Measurements from ENCODE around the gene CCDC150.

The CCDC150 gene

DNA sequence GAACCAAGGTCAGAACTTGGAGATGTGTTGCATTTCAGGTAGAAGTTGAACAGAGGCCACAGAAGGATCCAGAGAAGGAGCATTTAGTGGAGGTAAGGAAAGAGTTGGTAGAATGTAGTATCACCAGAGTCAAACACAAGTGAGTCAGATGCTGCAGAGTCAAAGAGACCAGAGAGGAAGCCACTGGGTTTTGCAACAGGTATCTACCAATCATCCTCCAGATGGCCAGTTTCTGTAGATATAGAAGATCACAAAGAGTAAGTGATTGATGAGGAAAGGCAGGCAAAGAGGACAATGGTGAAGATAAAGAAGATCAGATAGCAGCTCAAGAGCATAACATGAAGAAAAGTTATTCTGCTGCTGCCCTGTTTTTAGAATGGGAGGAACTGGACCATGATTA, 84.1 kb downstream of the CCDC150 start:
- TF ChIP-seq, protein P1, sequence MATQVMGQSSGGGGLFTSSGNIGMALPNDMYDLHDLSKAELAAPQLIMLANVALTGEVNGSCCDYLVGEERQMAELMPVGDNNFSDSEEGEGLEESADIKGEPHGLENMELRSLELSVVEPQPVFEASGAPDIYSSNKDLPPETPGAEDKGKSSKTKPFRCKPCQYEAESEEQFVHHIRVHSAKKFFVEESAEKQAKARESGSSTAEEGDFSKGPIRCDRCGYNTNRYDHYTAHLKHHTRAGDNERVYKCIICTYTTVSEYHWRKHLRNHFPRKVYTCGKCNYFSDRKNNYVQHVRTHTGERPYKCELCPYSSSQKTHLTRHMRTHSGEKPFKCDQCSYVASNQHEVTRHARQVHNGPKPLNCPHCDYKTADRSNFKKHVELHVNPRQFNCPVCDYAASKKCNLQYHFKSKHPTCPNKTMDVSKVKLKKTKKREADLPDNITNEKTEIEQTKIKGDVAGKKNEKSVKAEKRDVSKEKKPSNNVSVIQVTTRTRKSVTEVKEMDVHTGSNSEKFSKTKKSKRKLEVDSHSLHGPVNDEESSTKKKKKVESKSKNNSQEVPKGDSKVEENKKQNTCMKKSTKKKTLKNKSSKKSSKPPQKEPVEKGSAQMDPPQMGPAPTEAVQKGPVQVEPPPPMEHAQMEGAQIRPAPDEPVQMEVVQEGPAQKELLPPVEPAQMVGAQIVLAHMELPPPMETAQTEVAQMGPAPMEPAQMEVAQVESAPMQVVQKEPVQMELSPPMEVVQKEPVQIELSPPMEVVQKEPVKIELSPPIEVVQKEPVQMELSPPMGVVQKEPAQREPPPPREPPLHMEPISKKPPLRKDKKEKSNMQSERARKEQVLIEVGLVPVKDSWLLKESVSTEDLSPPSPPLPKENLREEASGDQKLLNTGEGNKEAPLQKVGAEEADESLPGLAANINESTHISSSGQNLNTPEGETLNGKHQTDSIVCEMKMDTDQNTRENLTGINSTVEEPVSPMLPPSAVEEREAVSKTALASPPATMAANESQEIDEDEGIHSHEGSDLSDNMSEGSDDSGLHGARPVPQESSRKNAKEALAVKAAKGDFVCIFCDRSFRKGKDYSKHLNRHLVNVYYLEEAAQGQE (IDR thresholded peaks at IDR 0.05; ENCODE audit: insufficient read depth in 1 of 2, low read depth in 2 of 2, low read length in 2 of 2): no peak
- TF ChIP-seq TAF1 (IDR thresholded peaks at IDR 0.05; ENCODE audit: borderline replicate concordance, insufficient read depth, low read length) (no peak), FOXP2 (optimal IDR thresholded peaks at IDR 0.05; ENCODE audit: borderline replicate concordance, extremely low read depth, extremely low read length, insufficient read depth) (no peak), SIN3A (IDR thresholded peaks at IDR 0.05; ENCODE audit: borderline replicate concordance, insufficient read depth, low read length) (no peak), POLR2AphosphoS5 (IDR thresholded peaks at IDR 0.05; ENCODE audit: low read depth, low read length) (no peak)

DNA sequence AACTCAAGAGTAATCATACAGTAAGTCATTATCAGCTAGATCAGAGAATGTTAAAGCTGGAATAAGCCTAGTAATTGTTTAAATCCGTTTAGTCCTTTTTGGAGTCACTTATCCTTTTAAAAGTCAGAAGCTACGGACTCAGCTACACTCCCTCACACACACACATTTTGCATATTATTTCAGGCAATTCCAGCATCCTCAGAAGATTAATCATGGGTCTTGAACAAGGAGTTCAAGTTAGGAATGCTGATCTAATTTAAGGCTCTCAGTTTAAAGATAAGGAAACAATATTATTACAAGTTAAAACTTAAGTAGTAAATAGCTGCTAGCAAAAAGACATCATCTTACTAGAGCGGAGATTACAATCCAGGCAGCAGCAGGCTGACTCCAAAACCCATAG, 85.7 kb downstream of the CCDC150 start:
- TF ChIP-seq SIN3A (IDR thresholded peaks at IDR 0.05; ENCODE audit: borderline replicate concordance, insufficient read depth, low read length): no peak
- TF ChIP-seq POLR2AphosphoS5 (IDR thresholded peaks at IDR 0.05; ENCODE audit: low read depth, low read length): no peak
- TF ChIP-seq FOXP2 (optimal IDR thresholded peaks at IDR 0.05; ENCODE audit: borderline replicate concordance, extremely low read depth, extremely low read length, insufficient read depth): no peak
- TF ChIP-seq, protein P1 (IDR thresholded peaks at IDR 0.05; ENCODE audit: insufficient read depth in 1 of 2, low read depth in 2 of 2, low read length in 2 of 2): no peak
- TF ChIP-seq TAF1 (IDR thresholded peaks at IDR 0.05; ENCODE audit: borderline replicate concordance, insufficient read depth, low read length): no peak

DNA sequence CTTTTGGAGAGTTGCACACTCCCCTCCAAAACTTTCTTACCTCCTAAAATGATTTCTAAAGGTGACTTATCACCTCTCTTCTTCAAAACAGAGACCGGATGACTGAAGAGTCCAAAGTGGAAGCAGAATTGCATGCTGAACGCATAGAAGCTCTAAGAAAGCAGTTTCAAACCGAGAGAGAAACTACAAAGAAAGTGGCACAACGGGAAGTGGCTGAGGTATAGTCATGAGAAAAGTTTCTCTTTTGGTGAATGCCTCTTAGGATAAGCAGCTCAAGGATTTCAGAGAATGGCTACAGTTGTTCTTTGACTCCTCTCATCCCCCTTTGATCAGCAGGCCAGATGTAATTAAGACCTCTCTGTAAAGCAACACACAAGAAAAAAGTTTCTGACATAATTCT, 86.4 kb downstream of the CCDC150 start:
- TF ChIP-seq FOXP2 (optimal IDR thresholded peaks at IDR 0.05; ENCODE audit: borderline replicate concordance, extremely low read depth, extremely low read length, insufficient read depth): no peak
- no peak for TF ChIP-seq POLR2AphosphoS5 (IDR thresholded peaks at IDR 0.05; ENCODE audit: low read depth, low read length)
- TF ChIP-seq, protein P1 (IDR thresholded peaks at IDR 0.05; ENCODE audit: insufficient read depth in 1 of 2, low read depth in 2 of 2, low read length in 2 of 2): no peak
- TF ChIP-seq SIN3A (IDR thresholded peaks at IDR 0.05; ENCODE audit: borderline replicate concordance, insufficient read depth, low read length): no peak
- no peak for TF ChIP-seq TAF1 (IDR thresholded peaks at IDR 0.05; ENCODE audit: borderline replicate concordance, insufficient read depth, low read length)

- no peak for TF ChIP-seq TAF1 (IDR thresholded peaks at IDR 0.05; ENCODE audit: borderline replicate concordance, insufficient read depth, low read length)
- no peak for TF ChIP-seq POLR2AphosphoS5 (IDR thresholded peaks at IDR 0.05; ENCODE audit: low read depth, low read length)
- no peak for TF ChIP-seq SIN3A (IDR thresholded peaks at IDR 0.05; ENCODE audit: borderline replicate concordance, insufficient read depth, low read length)
- no peak for TF ChIP-seq FOXP2 (optimal IDR thresholded peaks at IDR 0.05; ENCODE audit: borderline replicate concordance, extremely low read depth, extremely low read length, insufficient read depth)
Measured at GRCh38 chr2:196729418-196729817, 89.9 kb downstream of the CCDC150 start.

- TF ChIP-seq, protein P1 (IDR thresholded peaks at IDR 0.05; ENCODE audit: insufficient read depth in 1 of 2, low read depth in 2 of 2, low read length in 2 of 2): no peak
- TF ChIP-seq POLR2AphosphoS5 (IDR thresholded peaks at IDR 0.05; ENCODE audit: low read depth, low read length): no peak
- TF ChIP-seq FOXP2 (optimal IDR thresholded peaks at IDR 0.05; ENCODE audit: borderline replicate concordance, extremely low read depth, extremely low read length, insufficient read depth): no peak
- TF ChIP-seq SIN3A (IDR thresholded peaks at IDR 0.05; ENCODE audit: borderline replicate concordance, insufficient read depth, low read length): no peak
- TF ChIP-seq TAF1 (IDR thresholded peaks at IDR 0.05; ENCODE audit: borderline replicate concordance, insufficient read depth, low read length): no peak
Measured at GRCh38 chr2:196737046-196737445, 97.5 kb downstream of the CCDC150 start.

Data from PFSK-1 (cell line).